Stimulated activated CD4-positive, alpha-beta T cell treated with anti-CD3 and anti-CD28 coated beads, Interleukin-4, amount 100 ng/mL, for 4 hours (primary cell): ENCODE results near the gene ASTL.
"Not testable (repeated sequence)": the region's sequence is repeated elsewhere in the genome, so short reads cannot be mapped to it uniquely, and the experiment has no call there.

Source experiments
- DNase-seq, 2 experiments: peaks; one replicate each; pipeline ENCODE4 v3.0.0-alpha.2; 2020

The ASTL gene

DNA sequence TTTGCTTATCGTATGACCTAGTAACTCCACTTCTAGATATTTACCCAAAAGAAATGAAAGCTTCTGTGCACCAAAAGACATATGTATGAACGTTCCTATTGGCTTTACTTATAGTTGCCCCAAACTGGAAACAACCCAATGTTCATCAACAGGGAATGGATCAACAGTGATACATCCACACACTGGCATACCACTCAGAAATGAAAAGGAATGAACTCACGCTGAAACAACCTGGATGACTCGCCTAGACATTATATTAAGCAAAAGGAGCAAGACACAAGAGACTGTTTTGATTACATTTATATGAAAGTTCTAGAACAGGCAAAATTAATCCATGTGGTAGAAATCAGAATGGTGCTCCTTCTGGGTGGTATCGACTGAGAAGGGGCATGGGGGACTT, 40.9 kb downstream of the ASTL start:
- DNase-seq, result no peak

DNA sequence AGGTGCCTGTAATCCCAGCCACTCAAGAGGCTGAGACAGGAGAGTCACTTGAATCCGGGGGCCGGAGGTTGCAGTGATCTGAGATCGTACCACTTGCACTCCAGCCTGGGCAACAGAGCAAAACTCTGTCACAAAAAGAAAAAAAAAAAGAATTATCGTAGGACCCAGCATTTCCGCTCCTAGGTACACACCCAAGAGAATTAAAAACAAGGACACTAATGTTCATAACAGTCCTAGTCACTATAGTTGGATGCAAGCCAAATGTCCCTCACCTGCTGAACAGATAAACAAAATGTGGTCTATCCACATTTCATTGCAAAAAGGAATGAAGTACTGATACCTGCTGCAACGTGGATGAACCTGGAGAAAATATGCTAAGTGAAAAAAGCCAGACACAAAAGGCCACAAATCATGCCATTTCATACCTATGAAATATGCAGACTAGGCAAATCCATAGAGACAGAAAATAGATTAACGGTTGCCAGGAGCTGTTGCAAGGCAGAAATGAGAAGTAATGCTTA, 43.1 kb downstream of the ASTL start:
- DNase-seq, result no peak

DNA sequence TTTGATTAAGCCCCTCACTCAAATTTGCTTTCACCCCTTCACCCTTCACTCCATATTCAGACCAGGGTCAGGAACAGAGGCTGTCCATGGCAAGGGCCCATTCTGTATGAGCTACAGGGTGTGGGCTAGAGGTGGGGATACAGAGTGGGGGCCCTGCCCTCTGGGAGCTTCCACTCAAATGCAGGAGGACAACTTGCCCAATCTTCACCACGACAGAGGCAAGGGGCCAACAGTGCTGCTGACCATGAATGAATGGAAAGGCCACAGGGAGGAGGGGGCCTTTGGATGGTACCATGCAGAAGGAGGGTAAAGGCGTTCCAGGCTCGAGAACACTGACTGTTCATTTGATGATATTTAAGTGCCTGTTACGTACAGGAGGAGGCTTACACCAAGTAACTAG, 44.8 kb downstream of the ASTL start:
- no peak for DNase-seq

DNA sequence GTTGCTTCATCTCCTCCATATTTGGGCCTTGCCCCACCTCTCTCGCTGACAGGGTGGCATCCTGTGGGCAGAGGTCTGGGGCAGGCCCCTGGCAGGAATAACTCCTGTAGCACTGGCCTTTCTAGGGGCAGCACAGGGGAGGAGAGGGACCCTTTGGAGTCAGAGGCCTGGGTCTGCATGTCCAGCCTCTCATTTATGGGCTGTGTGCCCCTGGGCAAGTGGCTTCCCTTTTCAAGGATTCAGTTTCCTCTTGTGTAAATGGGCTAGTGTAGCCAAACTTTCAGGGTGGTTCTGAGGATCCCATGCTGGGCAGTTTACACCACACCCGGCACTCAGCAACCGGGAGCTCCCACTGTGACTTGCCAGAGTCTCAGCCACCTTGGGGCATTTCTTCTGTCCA, 45.4 kb downstream of the ASTL start:
- DNase-seq, result no peak

DNA sequence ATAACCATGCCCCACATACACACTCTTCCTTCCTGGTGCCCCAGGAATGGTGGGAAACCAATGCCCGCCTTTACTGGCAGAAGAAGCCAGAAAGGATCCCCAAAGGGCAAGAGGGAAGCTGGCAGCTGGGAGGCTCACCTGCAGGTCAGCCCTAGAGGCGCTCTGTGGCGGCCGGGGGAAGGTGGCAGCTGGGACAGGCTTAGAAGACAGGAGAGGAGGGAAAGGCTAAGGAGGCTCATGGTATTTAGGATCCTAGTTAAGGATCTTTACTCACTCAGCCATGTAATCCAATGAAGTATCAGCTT, 45.8 kb downstream of the ASTL start:
- DNase-seq, result no peak

DNA sequence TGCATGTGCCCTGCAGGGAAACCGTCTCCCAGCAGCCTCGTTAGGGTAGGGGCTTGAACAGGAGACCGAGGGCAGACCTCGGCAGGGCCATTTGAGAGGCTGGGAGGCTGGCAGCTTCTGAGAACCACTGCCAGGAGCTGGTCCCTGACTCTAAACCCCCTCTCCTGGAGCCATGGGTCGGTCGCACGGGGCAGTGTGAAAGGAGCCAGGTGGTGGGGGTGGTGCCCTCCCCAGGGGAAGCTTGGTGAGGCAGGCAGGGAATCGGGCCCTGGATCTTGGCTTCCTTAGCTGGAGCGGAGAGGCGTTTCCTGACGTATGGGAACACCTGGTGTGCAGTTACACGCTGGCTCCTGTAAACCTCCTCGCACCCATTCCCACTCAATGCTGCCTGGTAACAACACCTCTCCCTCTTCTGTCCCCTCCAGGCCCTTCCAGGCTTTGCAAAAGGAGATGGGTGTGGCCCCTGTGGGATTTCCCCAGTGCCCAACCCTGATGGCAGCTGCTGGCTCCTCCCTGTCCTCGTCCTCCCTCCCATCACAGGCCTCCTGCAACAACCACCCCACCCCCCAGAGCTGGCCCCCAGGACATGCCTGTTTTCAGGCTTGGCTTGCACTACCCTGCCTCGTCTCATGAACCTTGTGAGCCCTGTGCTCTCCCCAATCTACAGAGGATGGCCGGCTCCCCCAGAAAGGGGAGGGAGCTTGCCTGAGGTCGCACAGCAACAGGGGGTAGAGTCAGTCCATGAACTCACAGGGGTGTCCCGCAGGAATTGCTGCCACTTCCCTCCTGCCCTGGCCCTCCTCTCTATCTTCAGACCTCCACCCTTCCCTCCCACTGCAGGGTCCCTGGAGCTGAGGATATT, 46.4 kb downstream of the ASTL start:
- no peak for DNase-seq

DNA sequence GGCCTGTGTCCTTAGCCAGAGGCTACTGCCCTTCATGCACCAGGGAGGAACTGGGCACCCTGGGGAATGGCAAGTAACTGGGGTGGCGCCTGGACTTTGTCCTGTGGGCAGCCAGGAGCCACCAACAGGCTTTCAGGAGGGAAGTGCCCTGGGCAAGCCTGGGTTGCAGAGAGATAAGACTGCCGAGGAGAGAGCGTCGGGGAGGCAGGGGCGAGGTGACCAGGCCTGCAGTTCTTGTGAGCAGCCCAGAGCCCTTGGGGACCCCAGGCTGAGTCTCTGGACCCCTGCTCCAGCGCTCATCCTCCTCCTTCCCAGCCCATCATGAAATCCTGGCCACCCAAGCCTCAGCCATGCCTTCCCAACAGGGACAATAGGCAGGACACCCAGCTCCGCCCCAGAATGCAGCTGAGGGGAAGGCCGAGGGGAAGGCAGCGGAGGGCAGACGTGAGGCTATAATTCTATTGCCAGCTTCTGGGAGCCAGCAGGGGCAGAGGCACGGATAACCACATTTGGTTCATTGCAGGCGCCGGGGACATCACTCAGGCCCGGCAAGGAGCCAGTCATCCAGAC, 47.1 kb downstream of the ASTL start:
- no peak for DNase-seq

DNA sequence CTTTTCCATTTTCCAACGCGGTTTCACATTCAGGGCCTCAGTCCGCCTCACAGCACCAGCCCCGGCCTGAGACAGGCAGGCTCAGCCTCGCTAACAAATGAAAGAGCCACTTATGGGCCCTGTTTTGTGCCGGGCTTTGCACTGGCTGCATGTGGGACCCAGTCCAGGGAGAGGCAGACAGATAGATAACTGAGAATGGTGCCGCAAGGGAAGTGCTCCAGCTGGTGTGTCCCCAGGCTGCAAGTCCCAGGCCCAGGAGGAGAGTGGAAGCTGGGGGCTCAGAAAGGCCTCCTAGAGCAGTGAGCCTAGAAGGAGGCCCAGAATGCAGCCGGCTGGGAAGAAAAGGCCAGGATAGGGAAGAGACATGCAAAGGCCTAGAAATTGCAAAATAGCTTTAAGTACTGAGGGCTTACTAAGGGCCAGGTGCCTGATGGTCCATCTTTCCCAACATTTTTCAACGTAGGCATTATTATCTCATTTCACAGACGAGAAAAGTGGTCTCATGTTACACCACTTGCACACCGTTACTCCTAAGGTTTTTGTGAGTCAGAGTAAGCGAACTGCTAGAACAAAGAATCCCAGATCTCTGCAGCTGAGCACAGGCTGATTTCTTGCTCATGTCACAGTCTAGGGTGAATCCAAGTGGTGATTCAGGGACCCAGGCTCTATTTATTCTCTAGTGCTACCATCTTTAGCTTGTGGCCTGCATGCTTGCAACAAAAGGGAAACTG, 47.9 kb downstream of the ASTL start:
- DNase-seq, result no peak

DNA sequence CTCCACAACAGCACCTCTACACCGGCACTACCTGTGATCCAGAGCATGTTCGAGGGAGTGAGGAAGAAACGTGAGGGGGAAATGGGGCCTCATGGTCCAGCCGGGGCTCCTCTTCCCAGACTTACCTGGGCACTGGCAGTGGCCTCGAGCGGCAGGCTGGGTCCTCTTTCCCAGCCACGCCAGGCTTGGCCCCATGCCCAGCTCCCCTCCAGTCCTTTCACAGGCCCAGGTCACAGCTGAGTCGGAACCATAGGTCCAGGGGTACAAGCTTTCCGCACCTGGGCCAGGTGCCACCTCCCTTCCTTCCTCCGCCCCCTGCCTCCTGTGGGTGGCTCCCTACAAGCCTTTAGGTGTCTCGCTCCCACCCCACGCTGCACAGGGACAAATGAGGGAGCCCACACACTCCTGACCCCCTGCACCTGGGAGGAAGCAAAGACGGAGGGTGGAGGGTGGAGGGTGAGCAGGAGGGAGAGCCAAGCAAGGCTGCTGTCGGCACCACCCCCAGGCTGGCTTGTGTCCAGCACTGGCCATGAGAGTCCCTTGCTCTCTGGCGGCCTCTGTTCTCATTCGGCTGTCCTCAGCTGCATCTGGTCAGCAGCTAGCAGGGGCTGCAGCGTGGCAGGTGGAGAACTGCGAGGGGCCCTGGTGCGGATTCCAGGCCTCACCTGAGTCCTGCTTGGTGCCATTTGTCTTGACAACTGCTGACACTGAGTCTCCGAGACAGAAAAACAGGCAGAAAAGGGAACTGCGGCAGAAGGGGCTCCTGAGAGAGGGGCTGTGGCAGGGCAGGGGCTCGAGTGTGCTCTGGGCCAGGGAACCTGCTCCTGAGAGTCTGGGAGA, 48.7 kb downstream of the ASTL start:
- no peak for DNase-seq

DNA sequence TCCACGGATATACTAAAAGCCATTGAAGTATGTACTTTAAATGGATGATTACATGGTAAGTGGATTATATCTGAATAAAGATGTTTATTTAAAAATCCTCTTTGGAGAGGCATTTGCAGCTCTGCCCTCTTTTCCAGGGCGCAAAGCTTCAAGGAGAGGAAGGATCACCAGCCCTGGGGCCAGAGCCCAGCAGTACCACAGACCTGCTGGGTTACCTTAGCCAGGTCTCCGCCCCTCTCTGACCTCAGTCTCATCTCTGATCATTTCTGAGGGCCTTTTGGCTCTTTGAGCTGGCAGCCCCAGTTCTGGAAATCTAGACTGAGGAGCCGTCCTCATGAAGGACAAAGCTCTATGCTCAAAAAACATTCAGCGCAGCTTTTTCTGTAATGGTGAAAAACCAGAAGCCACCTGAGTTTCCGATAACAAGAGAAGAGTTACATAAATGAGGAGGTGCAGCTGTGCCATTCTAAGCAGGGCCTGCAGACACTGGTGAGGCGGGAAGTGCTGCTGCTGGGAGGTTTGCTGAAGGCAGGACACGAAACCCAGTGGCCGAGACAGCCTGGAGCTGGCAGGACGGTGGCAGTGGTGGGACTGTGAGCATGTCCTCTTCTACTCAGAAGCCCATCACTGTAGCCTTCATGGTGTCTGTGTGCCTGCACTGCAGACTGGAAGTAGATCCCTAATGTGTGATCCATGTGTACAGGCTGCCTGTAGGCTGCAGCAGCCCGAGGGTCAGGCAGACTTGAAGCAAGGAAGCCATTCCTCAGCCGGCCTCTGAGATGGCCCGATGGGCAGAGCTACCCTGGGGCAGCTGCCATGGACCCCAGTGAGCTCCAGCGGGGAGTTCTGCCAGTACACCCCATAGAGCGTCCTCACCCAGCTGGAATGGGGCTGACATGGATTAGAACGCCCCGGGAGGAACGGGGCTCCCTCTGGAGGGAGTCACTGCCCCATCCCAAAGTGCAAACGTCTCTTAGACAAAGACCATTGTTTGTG, 49.7 kb downstream of the ASTL start:
- DNase-seq, result no peak

DNA sequence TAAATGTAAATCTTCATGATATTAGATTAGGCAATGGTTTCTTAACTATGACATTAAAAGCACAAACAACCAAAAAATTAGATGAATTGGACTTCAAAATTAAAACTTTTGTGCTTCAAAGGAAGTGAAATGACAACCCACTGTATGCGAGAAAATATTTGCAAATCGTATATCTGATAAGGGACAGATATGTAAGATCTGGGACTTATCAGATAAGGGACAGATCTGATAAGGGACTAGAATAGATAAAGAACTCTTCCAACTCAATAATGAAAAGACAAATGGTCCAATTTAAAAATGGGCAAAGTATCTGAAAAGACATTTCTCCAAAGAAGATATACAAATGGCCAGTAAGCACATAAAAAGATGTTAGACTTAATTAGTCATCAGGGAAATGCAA, 51.2 kb downstream of the ASTL start:
- no peak for DNase-seq

DNA sequence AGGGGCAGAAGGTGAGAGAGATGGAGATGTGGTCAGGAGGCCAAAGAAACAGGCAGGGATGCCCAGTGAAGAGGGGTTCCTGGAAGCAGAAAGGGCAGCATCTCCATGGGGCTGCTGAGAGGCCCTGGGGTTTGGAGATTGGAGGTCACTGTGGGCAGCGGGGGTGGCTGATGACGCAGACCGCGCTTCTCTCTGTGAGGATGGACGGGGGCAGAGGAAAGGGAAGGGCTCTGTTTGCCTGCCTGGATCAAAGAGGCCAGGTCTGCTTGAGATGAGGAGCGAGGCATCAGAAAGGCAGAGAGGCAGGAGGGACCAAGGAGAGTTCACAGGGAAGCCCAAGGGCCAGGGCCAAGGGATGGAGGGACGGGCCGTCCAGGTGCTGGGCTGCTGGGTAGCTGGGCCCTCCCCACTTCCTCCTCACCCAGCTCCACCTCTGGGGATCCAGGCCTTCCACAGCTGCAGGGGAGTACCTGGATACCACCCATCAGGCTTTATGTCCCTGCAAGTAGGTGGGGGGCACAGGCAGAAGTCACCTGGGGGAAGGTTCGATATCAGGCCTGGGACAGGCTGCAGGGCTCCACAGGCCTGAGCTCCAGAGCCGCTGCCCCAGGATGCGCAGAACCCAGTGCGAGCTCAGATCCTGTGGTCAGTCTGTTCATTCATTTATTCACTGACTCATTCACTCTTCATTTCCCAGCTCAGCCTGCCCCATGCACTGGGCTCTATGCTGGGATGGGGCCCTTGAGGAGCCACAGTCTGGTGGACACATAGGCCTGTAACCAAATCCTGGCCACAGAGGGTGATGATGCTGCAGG, 52.6 kb downstream of the ASTL start:
- DNase-seq, result no peak

DNA sequence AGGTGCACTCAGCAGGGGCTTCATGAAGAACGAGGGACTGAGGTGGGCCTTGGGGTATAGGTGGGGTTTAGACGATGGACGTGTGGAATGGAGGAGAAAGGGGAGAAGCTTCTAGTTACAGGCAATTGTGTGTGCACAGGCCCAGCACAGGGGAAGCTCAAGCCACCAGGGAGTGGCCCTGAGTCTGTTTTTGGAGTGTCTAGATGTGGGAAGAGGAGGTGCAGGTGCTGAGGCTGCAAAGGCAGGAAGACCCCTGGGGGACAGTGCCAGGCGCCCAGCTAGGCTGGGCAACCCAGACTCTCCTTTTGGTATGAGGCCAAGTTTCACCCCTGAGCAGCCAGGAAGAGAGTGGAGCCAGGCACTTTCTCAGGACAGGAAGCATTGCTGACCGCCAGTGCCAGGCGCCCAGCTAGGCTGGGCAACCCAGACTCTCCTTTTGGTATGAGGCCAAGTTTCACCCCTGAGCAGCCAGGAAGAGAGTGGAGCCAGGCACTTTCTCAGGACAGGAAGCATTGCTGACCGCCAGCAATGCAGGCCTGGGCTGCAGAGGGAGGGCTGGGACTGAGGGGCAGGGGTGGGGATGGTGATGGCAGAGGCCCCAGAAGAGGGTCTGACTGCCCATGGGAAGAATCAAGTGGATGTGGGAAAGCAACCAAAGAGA, 53.3 kb downstream of the ASTL start:
- not testable (repeated sequence) for DNase-seq

DNA sequence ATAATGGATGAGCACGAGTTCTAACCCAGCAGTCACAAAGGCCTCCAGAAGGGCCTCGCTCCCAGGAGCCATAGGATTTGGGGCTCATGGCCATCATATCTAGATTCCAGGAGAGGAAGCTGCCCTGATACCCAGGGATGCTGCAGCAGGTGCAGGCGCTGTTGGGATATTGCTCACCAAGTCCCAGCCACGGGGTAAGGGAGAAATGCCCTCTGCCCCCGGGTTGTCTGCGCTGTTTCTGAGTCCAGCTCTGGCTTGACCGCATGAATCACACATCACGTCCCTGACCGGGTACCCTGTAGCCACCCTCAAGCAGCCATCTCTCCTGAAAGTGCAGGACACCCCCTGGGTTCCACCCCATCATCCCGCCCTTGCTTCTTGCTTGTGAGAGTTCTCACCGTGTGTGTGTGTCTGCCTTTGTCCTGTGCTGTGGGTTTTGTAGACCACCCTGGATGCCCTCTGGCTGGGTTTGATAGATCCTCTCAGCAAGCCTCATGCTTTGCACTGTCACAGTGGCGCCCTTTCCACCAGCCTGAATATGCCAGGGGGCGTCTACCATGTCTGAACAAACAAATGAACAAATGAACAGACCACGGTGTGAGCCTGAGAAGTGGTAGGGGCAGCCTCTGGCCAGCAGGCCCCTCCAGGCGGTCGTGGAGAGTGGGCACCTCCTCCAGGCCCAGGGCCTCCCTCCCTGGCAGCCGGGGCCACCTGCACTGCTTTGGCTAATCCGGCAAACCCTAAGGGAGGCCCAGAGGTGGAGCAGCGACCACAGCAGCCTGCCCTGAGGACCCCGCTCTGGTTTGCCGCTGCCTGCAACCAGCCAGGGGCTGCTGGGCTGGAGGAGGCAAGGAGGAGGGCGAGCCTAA, 54.1 kb downstream of the ASTL start:
- DNase-seq, result no peak

DNA sequence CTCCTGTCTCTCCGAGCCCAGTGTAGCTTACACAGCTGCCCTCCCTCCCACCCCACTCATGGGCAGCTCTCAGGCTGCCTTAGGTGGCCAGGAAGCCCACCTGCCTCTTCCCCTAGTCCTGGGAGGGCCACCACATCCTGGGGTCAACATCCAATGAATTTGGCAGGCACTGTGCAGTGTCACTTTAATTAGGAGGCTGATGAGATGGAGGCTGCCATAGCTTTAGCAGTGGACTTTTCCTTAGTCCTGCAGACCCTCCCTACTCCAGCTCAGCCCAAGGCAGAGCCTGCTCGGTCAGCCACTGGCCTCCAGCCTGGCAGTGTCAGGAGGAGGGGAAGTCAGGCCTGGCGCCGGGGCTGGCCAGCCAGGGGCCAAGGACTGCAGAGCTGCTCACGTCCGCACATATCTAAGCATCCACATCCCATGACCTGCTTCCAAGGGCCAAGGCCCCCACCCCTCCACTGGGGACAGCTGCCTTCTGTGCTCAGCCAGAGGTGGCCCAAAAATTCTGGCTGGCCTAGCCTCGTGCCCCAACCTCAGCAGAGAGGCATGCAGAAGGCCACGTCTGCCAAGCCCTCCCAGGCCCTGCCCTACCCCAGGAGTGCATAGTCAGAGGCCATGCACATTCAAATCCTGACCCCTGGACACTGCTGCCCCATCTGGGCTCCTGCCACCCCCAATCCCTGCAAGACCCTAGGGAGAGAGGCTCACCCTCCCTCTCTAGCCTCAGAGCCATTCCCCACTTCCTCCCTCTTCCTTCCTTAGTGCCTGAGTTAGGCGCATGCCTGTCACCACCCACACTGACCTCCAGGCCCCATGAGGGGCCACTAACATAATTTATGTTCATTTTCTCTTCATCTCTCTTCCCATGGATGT, 55.0 kb downstream of the ASTL start:
- DNase-seq, result no peak

DNA sequence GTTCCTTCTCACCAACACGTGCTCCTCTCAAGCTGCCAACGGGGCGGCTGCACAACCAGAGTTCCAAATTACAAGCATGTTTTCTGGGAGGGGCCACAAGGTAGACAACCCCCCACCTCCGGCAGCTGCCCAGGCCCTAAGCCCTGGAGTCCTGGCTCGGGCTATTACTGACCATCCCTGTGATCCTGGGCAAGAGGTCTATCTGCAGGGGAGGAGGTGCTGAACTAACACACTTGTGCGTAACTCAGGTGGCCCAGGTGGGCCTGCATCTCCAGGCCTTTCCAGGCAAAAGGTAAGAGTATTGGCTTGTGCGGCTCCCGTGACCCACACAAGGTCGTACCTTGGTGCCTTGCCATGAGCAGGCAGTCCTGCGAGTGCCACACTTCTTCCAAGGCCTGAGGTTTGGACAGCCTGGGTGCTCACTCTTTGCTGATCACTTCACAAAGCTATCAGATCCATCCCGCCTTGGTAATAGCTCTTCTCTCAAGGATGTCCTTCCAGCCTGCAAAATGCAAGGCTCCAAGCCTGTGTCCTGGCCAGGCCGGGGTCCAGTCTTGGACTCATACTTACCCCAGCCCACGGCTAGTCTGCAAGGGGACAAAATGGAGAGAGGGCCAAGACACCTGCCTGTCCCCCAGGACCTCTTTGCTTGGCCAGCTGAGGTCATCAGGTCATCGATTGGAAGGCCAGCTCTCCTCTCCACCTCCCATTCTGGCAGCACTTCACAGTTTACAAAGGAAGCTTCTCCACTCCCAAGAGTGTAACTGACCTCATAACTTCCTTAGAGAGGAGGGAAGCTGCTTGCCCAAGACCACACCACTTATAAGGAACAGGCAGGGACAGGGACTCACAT, 55.9 kb downstream of the ASTL start:
- DNase-seq, result no peak

DNA sequence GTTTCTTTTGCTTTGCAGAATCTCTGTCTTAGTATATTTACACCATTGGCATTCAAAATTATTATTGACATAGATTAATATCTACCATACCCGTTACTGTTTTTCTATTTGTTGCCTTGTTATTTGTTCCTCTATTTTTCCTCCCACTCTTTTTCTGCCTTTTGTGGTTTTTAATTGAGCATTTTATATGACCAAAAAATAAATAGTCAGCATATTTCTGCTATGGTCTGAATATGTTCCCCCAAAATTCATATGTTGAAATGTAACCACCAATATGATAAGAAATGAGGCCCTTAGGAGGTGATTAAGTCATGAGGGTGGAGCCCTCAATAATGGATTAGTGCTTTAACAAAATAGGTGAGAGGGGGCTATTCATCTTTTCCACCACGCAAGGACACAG, 57.3 kb downstream of the ASTL start:
- no peak for DNase-seq
